HG03103 (cell line): ENCODE data around the gene RASSF3.
"Not testable (repeated sequence)": the region's sequence is repeated elsewhere in the genome, so short reads cannot be mapped to it uniquely, and the experiment has no call there.

ENCODE experiments used
- ATAC-seq: cut with Tn5 transposase; IDR thresholded peaks from one replicate; pipeline ENCODE4 v1.9.1; 2021; ENCODE audit warnings: low read depth; ENCODE audit not compliant: unreplicated experiment

The RASSF3 gene

GRCh38 chr12:64631197-64631596, 20.9 kb downstream of the RASSF3 start:
- ATAC-seq: peak; percentile 58

- ATAC-seq: no peak
Observed at GRCh38 chr12:64633011-64633939, 23.0 kb downstream of the RASSF3 start.

GRCh38 chr12:64633940-64634337, 23.6 kb downstream of the RASSF3 start:
- no peak for ATAC-seq

GRCh38 chr12:64634508-64635092, 24.3 kb downstream of the RASSF3 start:
- ATAC-seq: no peak

- no peak for ATAC-seq
Observed at GRCh38 chr12:64635356-64635998, 25.2 kb downstream of the RASSF3 start.

- no peak for ATAC-seq
Observed at GRCh38 chr12:64636856-64637255, 26.6 kb downstream of the RASSF3 start.

- ATAC-seq: no peak
Observed at GRCh38 chr12:64639466-64639865, 29.2 kb downstream of the RASSF3 start.

GRCh38 chr12:64646318-64646717, 36.0 kb downstream of the RASSF3 start:
- no peak for ATAC-seq

- no peak for ATAC-seq
Observed at GRCh38 chr12:64649487-64649886, 39.2 kb downstream of the RASSF3 start.

GRCh38 chr12:64650762-64651161, 40.5 kb downstream of the RASSF3 start:
- ATAC-seq: no peak

GRCh38 chr12:64652346-64652745, 42.1 kb downstream of the RASSF3 start:
- ATAC-seq: no peak

- no peak for ATAC-seq
Observed at GRCh38 chr12:64653123-64653522, 42.8 kb downstream of the RASSF3 start.

GRCh38 chr12:64653907-64654306, 43.6 kb downstream of the RASSF3 start:
- not testable (repeated sequence) for ATAC-seq

GRCh38 chr12:64655141-64655540, 44.8 kb downstream of the RASSF3 start:
- ATAC-seq: no peak

- ATAC-seq: no peak
Observed at GRCh38 chr12:64656429-64656828, 46.1 kb downstream of the RASSF3 start.

GRCh38 chr12:64658892-64659481, 48.7 kb downstream of the RASSF3 start:
- no peak for ATAC-seq

- peak; percentile 67 for ATAC-seq
Observed at GRCh38 chr12:64660237-64661018, 50.1 kb downstream of the RASSF3 start.

GRCh38 chr12:64663015-64663414, 52.7 kb downstream of the RASSF3 start:
- ATAC-seq: no peak

GRCh38 chr12:64665514-64665913, 55.2 kb downstream of the RASSF3 start:
- ATAC-seq: no peak
